DOHH2 (cell line): ENCODE results near the gene TRAF3.

ENCODE experiments used
- CTCF ChIP-seq: fragments of 200-600 bp; sonication (generic); IDR thresholded peaks from one replicate; pipeline ENCODE4 v1.5.1; 2014; ENCODE audit warnings: antibody characterized with exemption, mild to moderate bottlenecking, low read depth, low read length; ENCODE audit not compliant: poor library complexity, severe bottlenecking
- EZH2phosphoT487 ChIP-seq: fragments of 200-600 bp; sonication (generic); IDR thresholded peaks from 2 replicates; pipeline ENCODE4 v1.6.1; 2017; ENCODE audit warnings: borderline replicate concordance, mild to moderate bottlenecking, antibody characterized with exemption, low read length, moderate library complexity, mixed read lengths

DNA sequence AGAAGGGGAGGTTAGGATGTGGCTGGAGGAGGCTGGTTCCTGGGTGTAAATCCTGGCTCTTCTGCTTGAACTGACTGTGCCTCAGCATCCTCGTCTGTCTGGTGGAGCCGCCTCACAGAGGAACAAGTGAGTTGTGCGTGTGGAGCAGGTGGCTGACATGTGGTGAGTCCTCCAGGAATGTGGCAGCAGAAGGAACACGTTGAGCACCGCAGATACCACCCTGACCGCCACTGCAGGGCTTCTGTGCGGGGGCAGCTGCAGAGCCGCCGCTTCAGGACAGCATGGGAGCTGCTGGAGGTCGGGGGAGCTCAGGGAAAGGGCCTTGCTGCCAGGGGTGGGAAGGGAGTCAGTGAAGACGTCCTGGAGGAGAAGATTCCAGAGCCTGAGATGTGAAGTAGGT is 48.9 kb downstream of the TRAF3 start:
- no peak for TF ChIP-seq CTCF
- TF ChIP-seq EZH2phosphoT487 = no peak
